ENCODE measurements around the gene GRIN2B. TPM values are rescaled to one million over a fixed set of nuclear protein-coding genes. Genes with fewer than 3 reads are reported as not detected.

Gene GRIN2B
- total RNA-seq, 1 experiment from 2014 or later: under 0.01 TPM

DNA sequence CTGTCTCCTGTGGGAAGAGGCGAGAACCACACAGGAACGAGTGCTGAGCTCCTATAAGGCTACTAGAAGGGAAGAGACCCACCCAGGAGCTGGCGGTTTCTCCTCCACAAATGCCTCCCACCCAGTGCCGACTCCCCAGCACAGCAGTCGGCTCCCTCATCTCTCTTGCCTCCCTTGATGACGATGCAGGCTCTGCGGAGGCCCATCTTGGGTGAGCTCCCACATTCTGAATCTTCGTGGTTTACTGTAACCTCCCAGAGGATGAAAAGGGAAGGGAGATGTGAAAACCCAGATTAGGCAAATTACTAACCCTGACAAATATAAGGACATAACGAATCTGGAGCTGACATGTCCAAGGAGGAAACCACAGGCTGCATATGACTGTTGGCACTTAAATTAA, 23.8 kb downstream of the GRIN2B start:
- DNase-seq (ENCODE audit: low read depth): no peak

DNA sequence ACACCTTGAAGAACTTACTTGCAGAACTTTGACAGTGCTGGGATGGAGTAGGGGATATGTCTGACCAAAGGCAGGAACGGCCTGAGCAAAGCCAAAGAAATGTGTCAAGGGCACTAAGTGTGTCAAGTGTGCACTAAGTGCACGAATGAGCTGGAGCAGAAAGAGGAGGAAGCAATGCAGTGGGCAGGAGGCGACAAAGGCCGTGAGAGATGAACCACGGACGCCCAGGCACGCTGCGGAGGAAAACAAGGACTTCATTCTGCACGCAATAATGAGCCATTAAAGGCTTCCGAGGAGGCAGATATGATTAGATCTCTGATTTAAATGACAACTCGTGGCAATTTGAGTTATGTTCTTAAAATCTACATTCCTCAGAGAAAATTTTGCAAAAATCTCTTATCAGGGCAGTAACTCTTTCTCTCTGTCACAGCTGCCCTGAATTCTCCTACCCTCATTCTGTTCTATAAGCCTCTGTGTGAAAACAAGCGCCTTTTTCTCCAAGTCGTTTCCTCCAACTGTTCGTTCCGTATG, 25.3 kb downstream of the GRIN2B start:
- no peak for DNase-seq (ENCODE audit: low read depth)

DNA sequence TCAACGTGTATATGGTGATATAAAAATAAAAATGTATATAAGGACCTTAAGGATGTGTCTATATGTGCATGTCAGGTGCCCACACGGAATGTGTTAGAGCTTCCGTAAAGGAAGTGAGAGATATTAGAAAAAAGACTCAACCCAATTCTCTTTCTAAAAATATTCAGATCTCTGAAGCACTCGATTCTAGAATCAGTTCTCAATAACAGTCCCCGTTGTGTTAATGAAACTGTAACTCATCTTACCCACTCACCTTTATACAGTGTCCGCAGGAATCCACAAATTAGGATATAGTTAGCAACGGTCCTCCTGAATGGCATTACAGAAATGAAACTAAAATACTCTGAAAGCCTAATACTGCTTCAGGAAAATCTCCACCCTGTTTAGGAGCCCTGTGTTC, 29.3 kb downstream of the GRIN2B start:
- DNase-seq (ENCODE audit: low read depth): no peak

DNA sequence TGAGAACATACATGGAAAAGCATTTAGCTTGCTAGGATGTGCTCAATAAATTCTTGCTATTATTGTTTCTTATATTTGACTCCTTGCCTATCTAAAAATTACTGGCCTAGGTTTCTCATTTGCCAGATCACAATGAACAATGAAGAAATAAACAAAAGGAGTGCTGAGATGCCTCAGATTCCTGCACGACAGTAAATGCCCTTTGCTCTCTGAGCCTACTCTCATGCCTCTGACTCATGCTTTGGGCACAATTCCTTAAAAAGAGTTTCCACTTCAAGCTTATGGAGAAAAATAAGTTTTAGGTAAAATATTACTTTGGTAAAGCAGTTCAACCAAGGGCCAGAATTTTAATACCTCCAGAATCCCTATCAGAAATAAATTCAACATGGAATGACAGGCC, 30.9 kb downstream of the GRIN2B start:
- DNase-seq (ENCODE audit: low read depth): peak; percentile 27

DNA sequence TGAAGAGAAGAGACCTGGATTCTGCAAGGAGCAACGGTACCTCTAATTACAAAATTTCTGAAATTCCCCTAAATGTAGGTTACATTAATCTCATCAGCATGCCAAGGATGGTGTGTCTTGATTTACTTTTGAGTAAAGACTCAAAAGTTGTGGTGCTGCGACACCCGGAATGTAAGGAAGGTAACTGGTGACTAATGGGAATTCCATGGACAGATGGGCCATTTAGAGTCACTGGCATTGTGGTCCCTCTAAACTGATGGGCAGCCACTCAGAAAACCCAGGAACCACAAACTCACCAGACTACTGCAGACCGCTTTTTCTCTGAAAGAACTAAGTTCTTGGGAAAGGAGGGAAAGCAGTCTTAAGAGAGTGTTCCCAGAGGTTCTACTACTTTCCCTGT, 32.8 kb downstream of the GRIN2B start:
- DNase-seq (ENCODE audit: low read depth): no peak

DNA sequence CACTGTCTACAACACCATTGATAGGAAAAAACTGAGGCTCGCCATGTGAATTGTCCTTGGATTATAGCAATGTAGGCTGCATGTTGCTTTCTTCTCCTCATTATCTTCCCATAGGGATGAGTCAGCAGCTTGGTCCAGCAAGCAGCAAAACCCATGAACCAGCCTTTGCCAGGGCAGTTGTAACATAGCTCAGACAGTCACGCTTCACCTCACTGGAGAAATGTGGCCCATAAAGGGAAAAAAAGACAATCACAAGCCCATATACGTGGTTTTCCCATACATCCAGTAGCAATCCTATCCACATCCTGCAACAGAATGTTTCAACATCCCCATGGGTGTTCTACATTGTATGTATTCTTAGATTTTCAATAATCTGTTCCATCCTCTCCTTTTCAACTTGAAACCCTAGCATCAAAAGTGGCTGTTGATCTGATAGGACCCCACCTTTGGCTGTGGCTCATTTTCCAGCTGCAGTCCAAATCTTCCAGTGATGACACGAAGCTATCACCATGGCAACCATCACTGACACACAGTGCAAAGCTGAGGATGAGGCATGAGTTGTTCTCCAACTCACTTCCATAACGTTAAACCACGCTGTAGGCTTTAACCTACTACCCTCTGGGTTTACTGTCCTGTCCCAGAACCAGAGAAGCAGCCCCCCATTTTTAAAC, 34.0 kb downstream of the GRIN2B start:
- DNase-seq (ENCODE audit: low read depth): peak; percentile 79

DNA sequence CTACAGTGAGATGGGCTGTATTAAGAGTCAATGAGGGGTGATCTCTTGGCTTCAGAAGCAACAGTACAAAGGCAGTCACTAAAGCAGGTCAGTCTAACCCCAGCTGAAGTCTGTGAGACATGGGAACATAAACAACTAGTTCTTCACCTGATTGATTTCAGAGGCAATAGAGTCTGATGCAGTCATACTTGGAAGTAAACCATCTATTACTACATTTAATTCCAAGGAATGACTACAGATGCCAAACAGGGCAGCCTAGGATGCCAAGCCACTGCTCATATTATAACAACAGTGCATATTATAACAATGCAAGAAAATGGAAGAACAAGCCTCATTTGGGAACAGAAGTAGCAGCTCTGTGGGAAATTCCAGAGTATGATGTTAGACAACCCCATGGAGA, 35.8 kb downstream of the GRIN2B start:
- DNase-seq (ENCODE audit: low read depth): no peak

DNA sequence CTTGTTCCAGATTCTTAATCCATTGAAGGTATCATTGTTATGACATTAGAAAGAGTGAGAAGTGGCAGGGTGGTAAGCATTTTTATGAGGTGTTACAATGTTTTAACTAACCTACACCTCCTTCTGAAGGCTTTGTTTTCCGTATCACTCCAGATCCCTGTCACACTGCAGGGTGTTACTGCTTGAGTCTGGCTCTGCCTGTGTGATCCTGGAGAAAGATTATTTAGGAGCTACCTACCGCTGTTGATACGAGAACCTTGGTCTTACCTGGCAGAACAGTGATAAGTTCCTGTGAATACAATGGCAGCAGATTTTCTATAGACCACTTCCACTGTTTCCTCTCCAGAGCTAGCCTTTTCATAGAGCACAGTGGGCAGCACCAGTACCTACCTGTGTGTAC, 36.2 kb downstream of the GRIN2B start:
- no peak for DNase-seq (ENCODE audit: low read depth)

DNA sequence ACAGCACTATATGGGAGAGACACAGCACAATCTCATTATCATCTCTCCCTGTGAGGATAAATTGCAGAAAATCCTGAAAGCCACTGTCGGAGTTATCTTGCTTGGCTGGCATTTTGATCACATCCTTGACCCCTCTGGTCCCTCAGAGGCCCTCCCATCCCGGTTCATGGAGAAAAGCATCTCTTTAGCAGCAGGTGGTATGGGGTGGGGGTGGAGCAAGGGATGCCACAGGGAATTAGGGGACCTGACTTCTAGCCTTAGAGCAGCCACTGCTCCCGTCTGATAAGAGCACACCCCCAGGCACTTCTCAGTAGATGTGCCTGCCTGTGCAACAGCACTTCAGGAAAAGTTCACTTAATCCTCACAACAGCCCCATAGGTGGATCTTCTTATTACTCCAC, 38.6 kb downstream of the GRIN2B start:
- no peak for DNase-seq (ENCODE audit: low read depth)

DNA sequence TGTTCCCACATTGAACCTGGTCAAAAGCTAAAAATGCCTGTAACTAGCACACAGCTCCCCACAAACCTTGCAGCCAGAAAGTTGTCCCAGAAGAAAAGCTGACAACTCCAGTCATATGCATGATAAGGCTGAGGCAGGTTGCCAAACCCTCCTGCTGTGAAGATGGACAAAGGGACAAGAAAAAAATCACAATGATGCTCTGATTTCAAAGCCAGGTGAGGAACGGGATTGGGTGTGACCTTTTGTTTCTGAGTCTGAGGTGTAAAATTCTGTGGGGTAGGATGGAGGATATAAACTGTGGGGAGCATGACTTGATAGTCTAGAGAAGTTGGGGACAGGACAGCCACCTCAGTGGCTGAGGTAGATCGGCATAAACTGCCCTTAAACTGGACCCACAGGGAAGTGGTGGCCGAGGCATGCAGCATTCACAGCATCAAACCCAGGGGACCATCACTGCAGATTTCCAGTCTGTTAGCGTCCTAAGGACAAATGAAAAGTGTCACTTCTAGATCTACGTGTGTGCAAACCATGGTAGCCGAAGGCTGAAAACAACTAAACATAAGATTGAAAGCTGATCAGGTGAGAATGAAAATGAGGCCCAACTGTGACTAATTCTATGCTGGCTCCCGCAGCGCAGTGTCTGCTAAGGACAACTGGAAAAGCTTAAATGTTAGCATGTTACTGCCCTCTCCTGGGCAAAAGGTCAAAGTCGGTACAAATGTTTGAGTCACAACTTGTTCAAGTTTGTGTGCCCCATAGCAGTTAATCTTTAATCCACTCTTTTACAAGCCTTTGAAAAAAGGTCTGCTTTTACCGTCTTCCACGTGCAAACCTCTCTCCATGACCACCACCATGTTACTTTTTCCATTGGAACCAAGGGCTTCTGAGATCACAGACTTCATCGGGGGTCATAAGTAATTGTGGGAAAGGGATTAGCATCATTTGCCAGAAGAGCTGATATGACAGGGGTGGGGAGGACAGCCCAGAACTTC, 39.8 kb downstream of the GRIN2B start:
- DNase-seq (ENCODE audit: low read depth): peak; percentile 85

DNA sequence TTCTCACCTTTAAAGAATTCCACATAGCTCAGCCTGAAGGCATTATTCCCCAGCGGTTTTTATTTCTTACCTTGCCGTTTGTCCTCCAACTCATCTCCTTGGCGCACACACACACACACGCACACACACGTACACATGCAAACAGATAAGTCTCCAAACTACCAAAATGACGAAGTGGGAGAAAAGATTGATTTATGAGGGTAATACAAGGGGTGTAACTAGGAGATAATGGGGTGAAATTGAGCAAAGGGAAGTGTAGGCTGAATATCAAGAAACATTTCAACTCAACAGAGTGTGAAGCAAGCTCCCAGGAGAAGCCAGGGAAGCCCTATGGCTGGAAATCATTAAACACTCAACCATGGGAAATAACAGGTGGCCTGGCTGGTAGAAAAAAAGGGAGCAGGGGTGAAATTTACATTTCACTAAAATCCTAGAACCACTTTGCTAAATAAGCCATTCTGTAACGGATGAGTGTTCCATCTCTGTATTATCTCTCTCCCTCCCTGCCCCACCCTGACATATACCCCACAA, 41.0 kb downstream of the GRIN2B start:
- DNase-seq (ENCODE audit: low read depth): no peak

DNA sequence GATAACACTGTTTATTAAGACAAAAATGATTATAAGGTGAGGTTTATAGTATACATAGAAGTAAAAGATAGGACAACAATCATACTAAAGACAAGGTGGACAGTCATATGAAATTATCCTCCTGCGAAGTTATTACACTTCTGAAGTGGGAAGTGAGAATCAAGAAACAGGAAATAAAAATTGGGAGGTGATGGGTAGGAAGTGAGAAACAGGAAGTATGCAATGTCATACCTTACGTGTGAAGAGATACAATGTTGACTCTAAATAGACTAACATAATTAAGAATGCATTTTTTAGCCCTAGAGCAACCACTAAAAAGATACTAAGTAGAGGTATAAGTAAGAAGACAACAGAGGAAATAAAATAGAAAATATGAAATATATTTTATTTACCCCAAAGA, 43.7 kb downstream of the GRIN2B start:
- no peak for DNase-seq (ENCODE audit: low read depth)

DNA sequence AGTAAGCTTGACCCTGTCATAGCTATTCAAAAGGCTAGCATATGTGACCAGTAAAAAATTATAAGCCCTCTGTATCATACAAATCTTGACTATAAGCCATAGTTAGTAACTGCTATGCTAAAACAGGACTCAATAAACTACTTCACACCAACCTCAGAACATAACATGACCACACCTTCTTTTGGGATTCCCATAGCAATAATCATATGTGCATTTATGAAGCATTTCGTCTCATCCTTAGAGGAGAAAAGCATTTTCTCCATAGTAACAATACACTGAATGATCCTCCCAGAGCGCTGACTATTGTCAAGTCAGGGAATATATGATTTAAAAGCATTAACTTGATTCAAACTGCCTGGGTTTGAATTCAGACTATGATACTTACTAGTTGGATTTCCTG, 46.2 kb downstream of the GRIN2B start:
- DNase-seq (ENCODE audit: low read depth): no peak
